Brain microvascular endothelial cell (primary cell): ENCODE data around the gene DHX38.
"Not testable (repeated sequence)": the region's sequence is repeated elsewhere in the genome, so short reads cannot be mapped to it uniquely, and the experiment has no call there.

ENCODE experiments used
- DNase-seq: peaks from one replicate; pipeline ENCODE4 v3.0.0-alpha.2; 2020
- H3K27ac ChIP-seq: fragments of 250-450 bp; sonication (Bioruptor Pico); 2 replicates; pipeline ENCODE4 v1.5.1; 2020; ENCODE audit warnings: mild to moderate bottlenecking, moderate library complexity
- H3K27me3 ChIP-seq: fragments of 250-450 bp; sonication (Bioruptor Pico); replicated peaks from 2 replicates; pipeline ENCODE4 v1.5.1; 2020; ENCODE audit warnings: mild to moderate bottlenecking
- H3K36me3 ChIP-seq: fragments of 250-450 bp; sonication (Bioruptor Pico); replicated peaks from 2 replicates; pipeline ENCODE4 v1.5.1; 2020; ENCODE audit warnings: mild to moderate bottlenecking
- H3K4me3 ChIP-seq: 2 replicates; pipeline ENCODE4 v1.5.1; 2011; ENCODE audit warnings: low read depth, mild to moderate bottlenecking, control low read depth, low read length, moderate library complexity
- in situ Hi-C: cut with HindIII; loops from 2 replicates; pipeline ENCODE4 v1.10.0; 2017; ENCODE audit warnings: low sequenced_read_pairs, low pct_ligation_motif_present
- TF ChIP-seq, protein P1 (sequence below): IDR thresholded peaks from 2 replicates; pipeline ENCODE4 v1.5.1; 2011; ENCODE audit warnings: low read depth, mild to moderate bottlenecking, moderate library complexity, low read length, control low read depth, inconsistent platforms; ENCODE audit errors: missing control alignments

Gene DHX38

GRCh38 chr16:72051818-72052217 is 41.8 kb upstream of the DHX38 start:
- in situ Hi-C loops: no loop called here
- TF ChIP-seq, protein P1, sequence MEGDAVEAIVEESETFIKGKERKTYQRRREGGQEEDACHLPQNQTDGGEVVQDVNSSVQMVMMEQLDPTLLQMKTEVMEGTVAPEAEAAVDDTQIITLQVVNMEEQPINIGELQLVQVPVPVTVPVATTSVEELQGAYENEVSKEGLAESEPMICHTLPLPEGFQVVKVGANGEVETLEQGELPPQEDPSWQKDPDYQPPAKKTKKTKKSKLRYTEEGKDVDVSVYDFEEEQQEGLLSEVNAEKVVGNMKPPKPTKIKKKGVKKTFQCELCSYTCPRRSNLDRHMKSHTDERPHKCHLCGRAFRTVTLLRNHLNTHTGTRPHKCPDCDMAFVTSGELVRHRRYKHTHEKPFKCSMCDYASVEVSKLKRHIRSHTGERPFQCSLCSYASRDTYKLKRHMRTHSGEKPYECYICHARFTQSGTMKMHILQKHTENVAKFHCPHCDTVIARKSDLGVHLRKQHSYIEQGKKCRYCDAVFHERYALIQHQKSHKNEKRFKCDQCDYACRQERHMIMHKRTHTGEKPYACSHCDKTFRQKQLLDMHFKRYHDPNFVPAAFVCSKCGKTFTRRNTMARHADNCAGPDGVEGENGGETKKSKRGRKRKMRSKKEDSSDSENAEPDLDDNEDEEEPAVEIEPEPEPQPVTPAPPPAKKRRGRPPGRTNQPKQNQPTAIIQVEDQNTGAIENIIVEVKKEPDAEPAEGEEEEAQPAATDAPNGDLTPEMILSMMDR: no peak
- H3K4me3 ChIP-seq: no peak overlapping the region
- no peak for DNase-seq
- no peaks in the 10 kb centered on the region for H3K27me3 ChIP-seq
- no peaks in the 10 kb centered on the region for H3K36me3 ChIP-seq
- no peak overlapping the region for H3K27ac ChIP-seq

- in situ Hi-C loops, DNase-seq, H3K27ac ChIP-seq, H3K4me3 ChIP-seq, H3K27me3 ChIP-seq, H3K36me3 ChIP-seq: not testable (repeated sequence)
Observed at GRCh38 chr16:72054254-72054847, 39.3 kb upstream of the DHX38 start, which contains the start of gene HP. HP (plus strand) TSS chr16:72054505; CDS start chr16:72054653, 148 bp downstream.

GRCh38 chr16:72055911-72056310 is 37.7 kb upstream of the DHX38 start:
- Histone ChIP-seq H3K27me3 (no peaks in the 10 kb centered on the region), H3K36me3 (no peaks in the 10 kb centered on the region)
- TF ChIP-seq, protein P1: no peak

DNA sequence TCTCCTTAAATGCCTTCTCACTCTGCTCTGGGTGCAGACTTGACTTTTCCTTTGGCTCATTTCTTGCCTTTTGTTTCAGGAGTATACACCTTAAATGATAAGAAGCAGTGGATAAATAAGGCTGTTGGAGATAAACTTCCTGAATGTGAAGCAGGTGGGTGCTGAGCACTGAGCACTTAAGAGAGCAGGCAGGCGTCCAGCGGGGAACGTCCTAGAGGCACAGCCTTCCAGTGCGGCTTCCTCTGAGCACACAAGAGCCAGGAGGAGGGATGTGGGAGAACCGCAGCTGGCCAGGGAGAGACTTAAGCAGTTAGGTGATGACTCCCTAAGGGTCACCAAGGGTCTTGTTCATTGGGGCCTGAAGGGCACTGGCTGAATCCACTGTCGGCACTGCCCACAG is 36.3 kb upstream of the DHX38 start:
- H3K27me3 ChIP-seq, in situ Hi-C loops, DNase-seq, H3K36me3 ChIP-seq, H3K27ac ChIP-seq, H3K4me3 ChIP-seq: not testable (repeated sequence)

More at GRCh38 chr16:72055911-72056310, 37.7 kb upstream of the DHX38 start:
- no peak for DNase-seq
- in situ Hi-C loops: no loop called here
- Histone ChIP-seq H3K27ac (no peak overlapping the region), H3K4me3 (no peak overlapping the region)

GRCh38 chr16:72059060-72059459 is 34.6 kb upstream of the DHX38 start:
- in situ Hi-C loops, H3K36me3 ChIP-seq, H3K4me3 ChIP-seq, DNase-seq, H3K27ac ChIP-seq, H3K27me3 ChIP-seq: not testable (repeated sequence)

GRCh38 chr16:72060405-72060804 is 33.2 kb upstream of the DHX38 start:
- H3K27me3 ChIP-seq: no peaks in the 10 kb centered on the region
- H3K36me3 ChIP-seq: no peaks in the 10 kb centered on the region
- H3K4me3 ChIP-seq: no peak overlapping the region
- no peak overlapping the region for H3K27ac ChIP-seq
- DNase-seq: no peak
- TF ChIP-seq, protein P1: no peak
- in situ Hi-C loops: no loop called here

GRCh38 chr16:72061564-72061963 is 32.1 kb upstream of the DHX38 start:
- no peaks in the 10 kb centered on the region for H3K36me3 ChIP-seq
- no peak for DNase-seq
- H3K27ac ChIP-seq: no peak overlapping the region
- no peaks in the 10 kb centered on the region for H3K27me3 ChIP-seq
- in situ Hi-C loops: no loop called here
- TF ChIP-seq, protein P1: no peak
- H3K4me3 ChIP-seq: no peak overlapping the region
